HG03565 (cell line): ENCODE data around the gene TRIM2.

Source experiments
- ATAC-seq: cut with Tn5 transposase; IDR thresholded peaks from one replicate; pipeline ENCODE4 v1.9.1; 2021; ENCODE audit warnings: mild to moderate bottlenecking, moderate library complexity; ENCODE audit not compliant: unreplicated experiment

The TRIM2 gene

GRCh38 chr4:153246446-153247115 is 42.3 kb downstream of the TRIM2 start:
- ATAC-seq = no peak

- ATAC-seq = no peak
Measured at GRCh38 chr4:153247116-153247490, 42.9 kb downstream of the TRIM2 start.

- no peak for ATAC-seq
Measured at GRCh38 chr4:153248641-153249198, 44.5 kb downstream of the TRIM2 start.

- peak; percentile 96 for ATAC-seq
Measured at GRCh38 chr4:153249199-153250041, 45.2 kb downstream of the TRIM2 start.

- no peak for ATAC-seq
Measured at GRCh38 chr4:153252122-153252521, 47.9 kb downstream of the TRIM2 start.

DNA sequence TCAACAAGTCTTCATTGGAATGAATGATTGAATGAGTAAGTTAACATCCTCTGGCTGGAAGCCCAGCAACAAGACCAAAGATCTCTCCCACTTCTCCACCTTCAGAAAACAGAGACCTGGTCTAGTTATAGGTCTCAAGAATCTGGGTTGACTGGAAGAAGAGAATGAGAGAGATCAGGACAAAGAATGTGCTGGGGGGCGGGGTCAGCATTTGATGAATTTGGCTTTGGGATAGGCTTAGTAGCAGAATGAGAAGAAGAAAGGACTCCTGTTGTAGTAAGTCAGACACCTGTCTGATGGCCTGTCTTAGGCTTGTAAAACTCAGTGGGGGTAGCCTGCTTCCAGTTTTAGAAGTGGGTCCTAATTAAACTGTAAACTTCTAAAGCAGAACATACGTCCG is 51.0 kb downstream of the TRIM2 start:
- ATAC-seq = no peak

GRCh38 chr4:153257151-153257620 is 52.9 kb downstream of the TRIM2 start:
- ATAC-seq = peak; percentile 66

- no peak for ATAC-seq
Measured at GRCh38 chr4:153257991-153258390, 53.7 kb downstream of the TRIM2 start.

GRCh38 chr4:153258750-153259149 is 54.5 kb downstream of the TRIM2 start:
- no peak for ATAC-seq

DNA sequence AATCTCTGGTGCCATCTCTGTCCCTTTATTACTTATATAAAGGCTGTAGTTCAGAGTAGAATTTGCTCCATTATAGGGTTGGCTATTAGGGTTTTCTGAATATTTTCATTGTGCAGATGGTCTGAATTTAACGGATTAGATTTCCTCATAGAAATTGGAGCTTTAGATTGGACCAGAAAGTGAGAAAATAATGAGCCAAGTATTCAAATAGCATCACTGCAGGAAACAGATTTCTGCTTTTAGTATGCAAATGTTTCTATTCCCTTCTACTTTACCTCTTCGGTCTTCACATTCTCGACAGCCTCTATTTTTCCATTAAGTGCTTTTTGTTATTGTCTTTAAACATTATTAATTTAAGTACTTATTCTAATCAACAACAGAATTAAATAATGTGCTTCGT is 55.4 kb downstream of the TRIM2 start:
- no peak for ATAC-seq

GRCh38 chr4:153260132-153260531 is 55.9 kb downstream of the TRIM2 start:
- no peak for ATAC-seq

DNA sequence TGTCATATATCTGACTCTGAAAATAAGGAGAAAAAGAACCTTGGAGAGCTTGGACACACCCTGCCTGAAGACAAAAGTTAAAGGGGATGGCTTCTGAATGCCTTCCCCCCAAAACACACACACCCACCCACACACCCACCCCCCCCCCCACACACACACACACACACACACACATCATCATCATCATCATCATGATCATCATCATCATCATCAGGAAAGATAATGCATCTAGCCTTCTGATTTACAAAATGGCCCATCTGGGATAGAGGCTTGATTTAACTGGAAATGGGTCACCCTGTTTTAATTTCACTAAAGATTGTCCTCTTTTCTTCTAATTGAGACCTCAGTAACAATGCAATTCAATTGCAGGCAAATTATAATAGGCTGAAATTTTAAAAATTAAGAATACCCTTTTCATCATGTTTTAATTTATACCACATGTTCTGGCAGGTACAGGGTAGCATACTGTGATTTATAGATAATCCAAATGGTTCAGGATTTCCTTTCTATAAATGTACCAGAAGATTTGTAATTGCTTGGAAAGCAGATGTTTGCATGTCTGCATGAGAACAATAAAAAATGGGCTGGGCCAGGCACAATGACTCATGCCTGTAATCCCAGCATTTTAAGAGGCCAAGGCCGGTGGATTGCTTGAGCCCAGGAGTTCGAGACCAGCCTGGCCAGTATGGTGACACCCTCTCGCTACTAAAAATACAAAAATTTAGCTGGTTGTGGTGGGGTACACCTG is 56.5 kb downstream of the TRIM2 start:
- no peak for ATAC-seq

DNA sequence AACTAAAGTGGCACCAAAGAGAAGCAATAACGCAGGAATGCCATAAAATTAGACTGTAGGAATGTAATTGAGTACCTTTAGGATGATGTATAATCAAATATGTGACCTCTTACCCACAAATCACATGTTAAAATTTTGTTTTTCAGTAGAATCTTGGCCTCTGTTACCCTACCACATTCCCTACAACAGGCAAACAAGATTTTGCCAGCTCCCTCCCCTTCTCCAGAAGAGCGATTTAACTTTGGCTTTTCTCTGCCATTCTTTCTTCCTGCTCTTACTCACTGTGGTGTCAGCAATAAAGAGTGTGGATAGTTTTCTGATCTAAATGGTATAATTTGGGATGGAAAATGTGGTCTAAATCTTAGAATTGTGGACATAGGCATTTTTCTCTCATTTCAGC is 57.2 kb downstream of the TRIM2 start:
- no peak for ATAC-seq

- ATAC-seq = no peak
Measured at GRCh38 chr4:153261914-153262313, 57.7 kb downstream of the TRIM2 start.

- ATAC-seq = no peak
Measured at GRCh38 chr4:153265306-153266047, 61.2 kb downstream of the TRIM2 start.

- ATAC-seq = no peak
Measured at GRCh38 chr4:153266988-153267387, 62.7 kb downstream of the TRIM2 start.

DNA sequence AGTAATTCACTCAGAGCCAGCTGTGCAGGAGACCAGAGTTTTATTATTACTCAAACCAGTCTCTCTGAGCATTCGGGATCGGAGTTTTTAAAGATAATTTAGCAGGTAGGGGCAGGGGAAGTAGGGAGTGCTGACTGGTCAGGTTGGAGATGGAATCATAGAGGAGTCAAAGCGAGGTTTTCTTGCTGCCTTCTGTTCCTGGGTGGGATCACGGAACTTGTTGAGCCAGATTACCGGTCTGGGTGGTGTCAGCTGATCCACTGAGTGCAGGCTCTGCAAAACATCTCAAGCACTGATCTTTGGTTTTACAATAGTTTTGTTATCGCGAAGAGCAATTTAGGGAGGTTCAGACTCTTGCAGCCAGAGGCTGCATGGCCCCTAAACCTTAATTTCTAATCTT is 63.6 kb downstream of the TRIM2 start:
- no peak for ATAC-seq

DNA sequence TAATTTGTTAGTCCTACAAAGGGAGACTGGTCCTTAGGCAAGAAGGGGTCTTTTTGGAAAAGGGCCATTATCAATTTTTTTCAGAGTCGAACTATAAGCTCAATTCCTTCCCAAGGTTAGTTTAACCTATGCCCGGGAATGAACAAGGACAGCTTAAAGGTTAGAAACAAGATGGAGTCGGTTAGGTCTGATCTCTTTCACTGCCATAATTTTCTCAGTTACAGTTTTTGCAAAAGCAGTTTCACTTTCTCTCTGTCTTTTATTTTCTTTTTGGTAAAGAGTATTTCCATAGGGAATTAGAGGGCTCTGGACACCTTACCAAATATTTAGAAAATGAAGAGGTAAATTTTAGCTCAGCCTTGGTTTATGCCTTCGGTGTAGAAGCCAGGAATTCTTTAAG is 64.1 kb downstream of the TRIM2 start:
- no peak for ATAC-seq

DNA sequence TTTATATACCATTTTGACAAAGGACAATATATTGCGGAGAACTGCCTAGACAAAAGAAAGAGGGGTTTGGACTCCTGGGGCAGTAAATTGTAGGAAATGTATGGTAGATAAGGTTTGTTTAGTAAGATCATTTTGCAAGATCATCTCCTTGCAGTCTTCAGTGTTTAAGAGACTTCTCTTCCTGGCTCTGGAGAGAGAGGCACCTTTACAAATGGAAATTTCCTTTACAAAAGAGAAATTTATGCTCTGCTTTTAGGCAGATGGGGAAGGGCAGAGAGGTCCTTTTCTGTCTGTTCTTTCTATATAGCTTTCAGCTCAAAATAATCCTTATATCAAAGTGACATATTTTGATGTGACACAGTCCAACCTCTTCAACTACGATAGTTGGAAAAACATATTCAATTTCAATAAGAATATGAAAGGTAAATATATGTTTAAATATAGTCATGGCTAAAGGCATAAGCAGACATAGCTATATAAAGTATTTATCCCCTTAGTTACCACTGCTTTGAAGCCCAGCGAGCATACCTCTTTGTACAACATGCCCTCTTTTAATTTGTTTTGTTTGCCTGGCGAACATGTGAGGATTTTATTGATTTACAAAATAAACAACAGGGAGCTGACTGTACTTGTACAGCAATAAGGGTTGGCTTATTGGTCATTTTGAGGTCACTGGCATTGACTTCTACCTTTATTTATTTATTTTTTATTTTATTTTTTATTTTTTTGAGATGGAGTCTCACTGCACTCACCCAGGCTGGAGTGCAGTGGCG is 65.2 kb downstream of the TRIM2 start:
- ATAC-seq = no peak

DNA sequence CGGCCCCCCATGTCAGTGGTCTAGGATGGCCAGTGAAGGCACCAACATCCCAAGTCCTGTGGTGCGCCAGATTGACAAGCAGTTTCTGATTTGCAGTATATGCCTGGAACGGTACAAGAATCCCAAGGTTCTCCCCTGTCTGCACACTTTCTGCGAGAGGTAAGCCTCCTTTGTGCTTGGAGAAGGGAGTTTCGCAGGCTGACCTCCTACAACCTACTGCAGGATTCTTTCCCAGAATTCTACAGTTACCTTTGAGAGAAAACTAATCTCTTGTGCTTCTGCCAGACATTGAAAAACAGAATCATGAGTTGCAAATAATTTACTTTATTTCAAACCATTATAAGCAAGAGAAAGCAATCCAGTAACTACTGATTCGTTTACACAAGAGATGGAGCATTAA is 66.1 kb downstream of the TRIM2 start:
- ATAC-seq = no peak
